MM.1S (cell line): ENCODE data around the gene GDF11.

Experiments used
- CTCF ChIP-seq: fragments of 300-600 bp; sonication (generic); IDR thresholded peaks from 2 replicates; pipeline ENCODE4 v1.5.1; 2016; ENCODE audit warnings: antibody characterized with exemption, low read length, mixed read lengths
- EZH2 ChIP-seq: fragments of 300-600 bp; sonication (generic); optimal IDR thresholded peaks from 2 replicates; pipeline ENCODE3; 2017; ENCODE audit warnings: low read depth, mild to moderate bottlenecking, antibody characterized with exemption, low read length, mixed read lengths

- no peak for TF ChIP-seq EZH2
- no peak for TF ChIP-seq CTCF
These were observed 34.2 kb upstream of the GDF11 start for GRCh38 chr12:55708695-55709233.
